Measurements from ENCODE around the gene VOPP1. TPM values are rescaled to one million over a fixed set of nuclear protein-coding genes. Genes with fewer than 3 reads are reported as not detected.
A peak's percentile ranks its signal among the peaks of the same experiment; 100 is the strongest.

VOPP1 gene
- total and polyA plus RNA-seq, 10 of the 15 experiments (the other 5 are each of a cell fraction or from before 2014, with no cell fraction given) = 32.8 to 206 (median 129) TPM

DNA sequence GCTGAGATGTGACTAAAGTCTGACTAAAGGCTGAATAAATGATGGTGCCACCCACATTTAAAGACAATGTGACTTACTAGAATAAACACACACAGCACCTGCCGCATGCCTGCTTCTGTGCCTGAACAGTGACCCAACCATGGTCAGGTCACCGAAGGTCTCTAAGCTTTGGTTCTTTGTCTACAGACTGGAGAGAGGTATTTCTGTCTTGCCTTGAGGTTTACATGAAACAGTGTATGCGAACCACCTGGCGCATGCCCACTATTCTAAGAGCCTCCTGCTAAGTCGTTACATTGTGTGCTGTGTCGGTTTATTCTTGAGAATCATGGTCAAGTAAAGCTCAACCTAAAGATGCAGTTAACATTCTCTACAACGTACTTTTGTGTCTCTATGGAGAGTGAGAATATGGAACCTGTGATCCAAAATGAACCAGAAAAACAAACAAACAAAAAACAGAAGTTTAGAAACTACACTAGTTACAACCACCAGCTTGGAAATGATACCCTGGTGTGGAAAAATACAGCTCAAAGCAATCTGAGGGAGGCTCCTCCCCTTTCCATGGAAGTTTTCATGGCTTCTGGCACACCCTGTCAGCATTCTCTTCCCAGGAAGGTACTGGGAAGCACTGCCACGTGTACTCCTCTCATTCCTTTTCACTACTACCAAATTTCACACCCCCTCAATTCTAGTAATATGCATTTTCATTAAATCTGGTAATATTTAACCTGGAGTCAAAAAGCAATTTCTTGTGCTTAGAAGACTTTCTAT, 40.0 kb downstream of the VOPP1 start (continued):
- TF ChIP-seq CEBPZ (IDR thresholded peaks at IDR 0.05; ENCODE audit: low read depth, low read length) = no peak
- no peak for TF ChIP-seq EZH2 (IDR thresholded peaks at IDR 0.05; ENCODE audit: borderline replicate concordance, control insufficient read depth, low read depth, low read length)
- TF ChIP-seq MYC (IDR thresholded peaks at IDR 0.05; ENCODE audit: insufficient read depth, insufficient read length, insufficient replicate concordance, low read length, severe bottlenecking) = no peak
- no peak for TF ChIP-seq WRNIP1 (IDR thresholded peaks at IDR 0.05; ENCODE audit: borderline replicate concordance, low read depth, low read length)
- TF ChIP-seq JUND (IDR thresholded peaks at IDR 0.05; ENCODE audit: low read depth, low read length) = no peak
- TF ChIP-seq RAD21 (IDR thresholded peaks at IDR 0.05; ENCODE audit: insufficient read depth, low read depth, low read length) = no peak
- TF ChIP-seq, protein P1, sequence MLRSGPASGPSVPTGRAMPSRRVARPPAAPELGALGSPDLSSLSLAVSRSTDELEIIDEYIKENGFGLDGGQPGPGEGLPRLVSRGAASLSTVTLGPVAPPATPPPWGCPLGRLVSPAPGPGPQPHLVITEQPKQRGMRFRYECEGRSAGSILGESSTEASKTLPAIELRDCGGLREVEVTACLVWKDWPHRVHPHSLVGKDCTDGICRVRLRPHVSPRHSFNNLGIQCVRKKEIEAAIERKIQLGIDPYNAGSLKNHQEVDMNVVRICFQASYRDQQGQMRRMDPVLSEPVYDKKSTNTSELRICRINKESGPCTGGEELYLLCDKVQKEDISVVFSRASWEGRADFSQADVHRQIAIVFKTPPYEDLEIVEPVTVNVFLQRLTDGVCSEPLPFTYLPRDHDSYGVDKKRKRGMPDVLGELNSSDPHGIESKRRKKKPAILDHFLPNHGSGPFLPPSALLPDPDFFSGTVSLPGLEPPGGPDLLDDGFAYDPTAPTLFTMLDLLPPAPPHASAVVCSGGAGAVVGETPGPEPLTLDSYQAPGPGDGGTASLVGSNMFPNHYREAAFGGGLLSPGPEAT (IDR thresholded peaks at IDR 0.05; ENCODE audit: low read depth) = no peak
- TF ChIP-seq, protein P2, sequence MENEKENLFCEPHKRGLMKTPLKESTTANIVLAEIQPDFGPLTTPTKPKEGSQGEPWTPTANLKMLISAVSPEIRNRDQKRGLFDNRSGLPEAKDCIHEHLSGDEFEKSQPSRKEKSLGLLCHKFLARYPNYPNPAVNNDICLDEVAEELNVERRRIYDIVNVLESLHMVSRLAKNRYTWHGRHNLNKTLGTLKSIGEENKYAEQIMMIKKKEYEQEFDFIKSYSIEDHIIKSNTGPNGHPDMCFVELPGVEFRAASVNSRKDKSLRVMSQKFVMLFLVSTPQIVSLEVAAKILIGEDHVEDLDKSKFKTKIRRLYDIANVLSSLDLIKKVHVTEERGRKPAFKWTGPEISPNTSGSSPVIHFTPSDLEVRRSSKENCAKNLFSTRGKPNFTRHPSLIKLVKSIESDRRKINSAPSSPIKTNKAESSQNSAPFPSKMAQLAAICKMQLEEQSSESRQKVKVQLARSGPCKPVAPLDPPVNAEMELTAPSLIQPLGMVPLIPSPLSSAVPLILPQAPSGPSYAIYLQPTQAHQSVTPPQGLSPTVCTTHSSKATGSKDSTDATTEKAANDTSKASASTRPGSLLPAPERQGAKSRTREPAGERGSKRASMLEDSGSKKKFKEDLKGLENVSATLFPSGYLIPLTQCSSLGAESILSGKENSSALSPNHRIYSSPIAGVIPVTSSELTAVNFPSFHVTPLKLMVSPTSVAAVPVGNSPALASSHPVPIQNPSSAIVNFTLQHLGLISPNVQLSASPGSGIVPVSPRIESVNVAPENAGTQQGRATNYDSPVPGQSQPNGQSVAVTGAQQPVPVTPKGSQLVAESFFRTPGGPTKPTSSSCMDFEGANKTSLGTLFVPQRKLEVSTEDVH (IDR thresholded peaks at IDR 0.05; ENCODE audit: low read depth, partially characterized antibody) = no peak
- TF ChIP-seq RELA (IDR thresholded peaks at IDR 0.05; ENCODE audit: borderline replicate concordance, partially characterized antibody) = peak; percentile 25
- TF ChIP-seq BRCA1 (IDR thresholded peaks at IDR 0.05; ENCODE audit: low read depth, low read length) = no peak
- TF ChIP-seq IRF4 (IDR thresholded peaks at IDR 0.05; ENCODE audit: low read depth, low read length) = peak; percentile 25; the same call in 1 of the 2 replicates
- TF ChIP-seq MEF2A (IDR thresholded peaks at IDR 0.05; ENCODE audit: insufficient read depth, low read depth, low read length) = peak; percentile 28; the same call in 1 of the 2 replicates
- TF ChIP-seq RFX5 (IDR thresholded peaks at IDR 0.05; ENCODE audit: low read depth, low read length) = no peak
- TF ChIP-seq LARP7 (IDR thresholded peaks at IDR 0.05) = no peak
- no peak for TF ChIP-seq MEF2B (IDR thresholded peaks at IDR 0.05; ENCODE audit: partially characterized antibody, poor library complexity, severe bottlenecking)
- no peak for TF ChIP-seq E4F1 (IDR thresholded peaks at IDR 0.05; ENCODE audit: borderline replicate concordance, partially characterized antibody)
- TF ChIP-seq NFIC (IDR thresholded peaks at IDR 0.05; ENCODE audit: low read depth, low read length) = no peak
- TF ChIP-seq EP300 (IDR thresholded peaks at IDR 0.05; ENCODE audit: borderline replicate concordance in 1 of 2, control insufficient read depth in 1 of 2, low read depth in 2 of 2, low read length in 2 of 2) = peak in 1 of 2 experiments; percentile 50; a peak in 1 of 4 replicates
